ENCODE results near the gene LRP1-AS.

The LRP1-AS gene

GRCh38 chr12:57146961-57147944 is at the start of gene LRP1-AS:
LRP1-AS (minus strand) TSS chr12:57147619.
- DNase-seq, result no peak

GRCh38 chr12:57196956-57197355 is 49.5 kb upstream of the LRP1-AS start:
- DNase-seq, result no peak

GRCh38 chr12:57196439-57196838 is 49.0 kb upstream of the LRP1-AS start:
- DNase-seq, result no peak

GRCh38 chr12:57195611-57196371 is 48.4 kb upstream of the LRP1-AS start:
- DNase-seq, result no peak

GRCh38 chr12:57195186-57195585 is 47.8 kb upstream of the LRP1-AS start:
- DNase-seq, result no peak

- no peak for DNase-seq
Measured at GRCh38 chr12:57194253-57194652, 46.8 kb upstream of the LRP1-AS start.

GRCh38 chr12:57193706-57194245 is 46.4 kb upstream of the LRP1-AS start:
- DNase-seq, result no peak

GRCh38 chr12:57192920-57193319 is 45.5 kb upstream of the LRP1-AS start:
- DNase-seq, result no peak

GRCh38 chr12:57191410-57191809 is 44.0 kb upstream of the LRP1-AS start:
- no peak for DNase-seq

GRCh38 chr12:57190821-57191220 is 43.4 kb upstream of the LRP1-AS start:
- DNase-seq, result no peak

GRCh38 chr12:57190037-57190436 is 42.6 kb upstream of the LRP1-AS start:
- DNase-seq, result no peak

- no peak for DNase-seq
Measured at GRCh38 chr12:57188090-57188425, 40.6 kb upstream of the LRP1-AS start.

- DNase-seq, result no peak
Measured at GRCh38 chr12:57187222-57188089, 40.0 kb upstream of the LRP1-AS start.

- DNase-seq, result no peak
Measured at GRCh38 chr12:57185906-57186508, 38.6 kb upstream of the LRP1-AS start.

GRCh38 chr12:57185403-57185802 is 38.0 kb upstream of the LRP1-AS start:
- no peak for DNase-seq

- DNase-seq, result no peak
Measured at GRCh38 chr12:57183939-57184725, 36.7 kb upstream of the LRP1-AS start.

GRCh38 chr12:57182918-57183575 is 35.6 kb upstream of the LRP1-AS start:
- DNase-seq, result peak in 1 of 2 experiments; percentile 36

- no peak for DNase-seq
Measured at GRCh38 chr12:57181561-57182155, 34.2 kb upstream of the LRP1-AS start.

- DNase-seq, result no peak
Measured at GRCh38 chr12:57181072-57181471, 33.7 kb upstream of the LRP1-AS start.

GRCh38 chr12:57180321-57180989 is 33.0 kb upstream of the LRP1-AS start:
- no peak for DNase-seq
